Limb (tissue), 2 donors: Measurements from ENCODE around the gene MALT1.
A peak's percentile ranks its signal among the peaks of the same experiment; 100 is the strongest.
"Not testable (repeated sequence)": the region's sequence is repeated elsewhere in the genome, so short reads cannot be mapped to it uniquely, and the experiment has no call there.

Experiments used
- DNase-seq, 2 donors: peaks; one replicate each; pipeline ENCODE4 v3.0.0-alpha.2; 2016; ENCODE audit errors: extremely low spot score in 2 of 2

Gene MALT1

DNA sequence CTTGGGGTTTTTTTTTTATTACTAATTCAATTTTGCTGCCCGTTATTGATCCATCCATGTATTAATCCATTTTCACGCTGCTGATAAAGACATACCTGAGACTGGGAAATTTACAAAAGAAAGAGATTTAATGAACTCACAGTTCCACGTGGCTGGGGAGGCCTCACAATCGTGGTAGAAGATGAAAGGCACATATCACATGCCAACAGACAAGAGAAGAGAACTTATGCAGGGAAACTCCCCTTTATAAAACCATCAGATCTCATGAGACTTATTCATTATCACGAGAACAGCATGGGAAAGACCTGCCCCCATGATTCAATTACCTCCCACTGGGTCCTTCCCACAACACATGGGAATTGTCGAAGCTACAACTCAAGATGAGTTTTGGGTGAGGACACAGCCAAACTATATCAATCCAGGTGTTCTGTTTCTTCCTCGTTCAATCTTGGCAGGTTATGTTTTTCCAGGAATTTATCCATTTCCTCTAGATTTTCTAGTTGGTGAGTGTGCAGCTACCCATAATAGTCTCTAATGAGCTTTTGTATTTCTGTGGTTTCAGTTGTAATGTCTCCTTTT is 18.0 kb upstream of the MALT1 start:
- not testable (repeated sequence) for DNase-seq

DNA sequence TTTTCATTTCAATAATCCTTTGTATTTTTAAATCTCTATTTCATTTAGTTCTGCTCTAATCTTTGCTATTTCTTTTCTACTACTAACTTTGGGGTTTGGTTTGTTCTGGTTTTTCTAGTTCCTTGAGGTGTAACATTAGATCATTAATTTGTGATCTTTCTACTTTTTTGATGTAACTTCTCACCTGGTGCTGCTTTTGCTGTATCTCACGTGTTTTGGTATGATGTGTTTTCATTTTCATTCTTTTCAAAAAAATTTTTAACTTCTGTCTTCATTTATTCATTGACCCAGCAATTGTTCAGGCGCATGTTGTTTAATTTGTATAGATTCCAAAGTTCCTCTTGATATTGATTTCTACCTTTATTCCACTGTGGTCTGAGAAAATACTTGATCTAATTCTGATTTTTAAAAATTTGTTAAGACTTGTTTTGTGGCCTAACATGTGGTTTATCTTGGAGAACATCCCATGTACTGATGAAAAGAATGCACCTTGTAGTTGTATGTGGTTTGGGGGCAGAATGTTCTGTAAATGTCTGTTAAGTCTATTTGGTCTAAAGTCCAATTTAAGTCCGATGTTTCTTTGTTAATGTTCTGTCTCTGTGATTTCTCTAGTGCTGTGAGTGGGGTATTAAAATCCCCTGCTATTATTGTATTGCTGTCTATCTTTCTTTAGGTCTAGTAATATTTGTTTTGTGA is 17.3 kb upstream of the MALT1 start:
- no peak for DNase-seq

DNA sequence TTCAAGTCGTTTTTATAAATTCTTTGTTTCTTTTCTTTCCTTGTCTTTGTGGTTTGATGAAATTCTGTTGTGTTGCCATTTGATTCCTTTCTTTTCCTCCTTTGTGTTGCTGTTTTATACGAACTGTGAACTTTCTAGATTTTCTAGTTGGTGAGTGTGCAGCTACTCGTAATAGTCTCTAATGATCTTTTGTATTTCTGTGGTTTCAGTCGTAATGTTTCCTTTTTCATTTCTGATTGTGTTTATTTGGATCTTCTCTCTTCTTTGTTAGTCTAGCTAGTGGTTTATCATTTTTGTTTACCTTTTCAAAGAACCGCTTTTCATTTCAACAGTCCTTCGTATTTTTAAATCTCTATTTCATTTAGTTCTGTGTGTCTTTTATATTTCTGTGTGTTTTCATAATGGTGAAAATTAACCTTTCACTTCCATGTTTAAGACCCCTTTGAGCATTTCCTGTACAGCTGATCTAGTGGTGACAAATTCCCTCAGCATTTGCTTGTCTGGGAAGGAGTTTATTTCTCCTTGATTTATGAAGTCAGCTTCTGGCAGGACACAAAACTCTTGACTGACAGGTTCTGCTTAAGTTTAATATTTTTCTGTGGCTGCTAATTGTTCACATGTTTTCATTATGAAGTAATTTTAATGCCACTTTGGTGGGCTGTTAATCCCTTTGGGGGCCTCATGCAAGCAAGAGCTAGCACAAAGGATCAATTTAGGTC is 16.2 kb upstream of the MALT1 start:
- no peak for DNase-seq

DNA sequence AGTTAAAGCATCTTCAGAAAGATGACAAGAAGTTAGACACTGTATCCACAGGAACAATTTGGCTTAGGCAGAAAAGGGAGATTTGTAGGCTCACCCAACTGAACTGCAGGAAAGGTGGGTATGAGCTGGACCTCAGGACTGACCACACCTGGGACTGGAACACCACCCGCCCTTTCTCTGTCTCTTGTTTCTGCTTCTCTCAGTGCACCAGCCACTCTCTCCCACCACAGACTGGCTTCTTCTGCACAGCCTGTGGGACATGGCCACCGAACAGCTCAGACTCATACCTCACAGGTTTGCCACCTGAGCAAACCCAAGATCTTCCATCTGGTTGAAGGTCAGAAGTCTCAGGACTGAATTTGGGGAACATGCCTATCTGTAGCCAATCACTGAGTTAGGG is 14.2 kb upstream of the MALT1 start:
- DNase-seq: no peak

DNA sequence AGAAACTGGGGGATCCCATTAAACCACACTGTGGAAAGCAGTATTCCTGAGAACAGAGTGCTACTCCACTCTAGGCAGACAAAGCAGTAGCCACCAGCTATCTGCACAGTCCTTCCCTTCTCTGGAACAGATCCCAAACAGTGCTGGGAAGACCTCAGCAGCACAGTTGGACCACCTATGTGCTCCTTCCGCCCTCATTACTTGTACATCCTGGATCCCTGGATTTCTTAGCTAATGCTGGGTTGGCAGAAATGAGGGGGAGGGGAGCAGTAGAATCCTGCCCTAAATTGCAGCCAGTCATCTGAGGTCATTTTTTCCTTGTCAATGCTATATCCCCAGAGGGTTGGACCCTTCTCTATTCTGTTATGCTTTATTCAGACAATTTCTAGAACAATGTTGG is 13.8 kb upstream of the MALT1 start:
- no peak for DNase-seq

- no peak for DNase-seq
Observed at GRCh38 chr18:58659691-58660090, 11.6 kb upstream of the MALT1 start.

DNA sequence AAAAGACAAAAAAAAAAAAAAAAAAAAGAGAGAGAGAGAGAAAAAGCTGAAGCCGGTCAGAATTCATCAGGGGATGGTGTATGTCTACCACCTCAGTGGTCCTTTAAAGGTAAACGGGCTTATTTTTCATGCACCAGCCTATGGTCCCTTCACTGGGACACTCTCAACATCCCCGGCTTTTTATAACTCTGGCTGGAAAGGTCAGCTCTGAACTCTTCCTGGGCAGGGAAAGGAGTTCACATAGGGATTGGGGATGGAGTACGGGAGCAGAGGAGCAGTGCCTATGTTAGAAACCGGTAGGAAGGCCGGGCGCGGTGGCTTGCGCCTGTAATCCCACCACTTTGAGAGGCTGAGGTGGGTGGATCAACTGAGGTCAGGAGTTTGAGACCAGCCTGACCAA is 10.3 kb upstream of the MALT1 start:
- DNase-seq: no peak

- DNase-seq: no peak
Observed at GRCh38 chr18:58661423-58661822, 9.8 kb upstream of the MALT1 start.

DNA sequence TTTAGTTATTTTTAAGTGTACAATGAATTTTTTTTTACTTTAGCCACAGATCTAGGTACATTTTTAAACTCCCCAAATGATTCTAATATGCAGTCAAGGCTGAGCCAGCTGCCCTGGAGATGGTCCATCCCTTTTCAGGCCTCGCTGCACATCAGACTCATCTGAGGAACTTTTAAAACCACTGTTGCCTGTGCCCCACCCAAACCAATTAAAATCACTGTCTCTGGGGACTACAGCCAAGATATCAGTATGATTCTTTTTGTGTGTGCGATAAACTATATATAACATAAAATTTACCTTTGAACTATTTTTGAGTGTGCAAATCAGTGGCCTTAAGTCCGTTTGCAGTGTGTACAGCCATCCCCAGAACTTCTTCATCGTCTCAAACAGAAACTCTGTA is 9.1 kb upstream of the MALT1 start:
- DNase-seq: no peak

DNA sequence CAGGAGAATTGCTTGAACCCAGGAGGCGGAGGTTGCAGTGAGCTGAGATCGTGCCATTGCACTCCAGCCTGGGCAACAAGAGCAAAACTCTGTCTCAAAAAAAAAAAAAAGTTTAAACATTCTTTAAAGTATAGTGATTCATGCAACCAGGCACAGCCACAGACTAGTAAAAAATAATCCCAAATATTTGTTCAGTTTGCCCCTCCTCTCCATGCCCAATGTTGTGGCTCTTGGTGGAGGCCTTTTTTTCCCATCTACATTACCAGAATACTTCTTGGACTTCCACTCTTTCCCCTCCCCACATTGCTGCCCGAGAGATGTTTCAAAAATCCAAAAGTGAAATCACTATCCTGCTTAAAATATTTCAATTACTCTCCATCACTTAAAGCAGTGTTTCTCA is 5.1 kb upstream of the MALT1 start:
- DNase-seq: no peak

DNA sequence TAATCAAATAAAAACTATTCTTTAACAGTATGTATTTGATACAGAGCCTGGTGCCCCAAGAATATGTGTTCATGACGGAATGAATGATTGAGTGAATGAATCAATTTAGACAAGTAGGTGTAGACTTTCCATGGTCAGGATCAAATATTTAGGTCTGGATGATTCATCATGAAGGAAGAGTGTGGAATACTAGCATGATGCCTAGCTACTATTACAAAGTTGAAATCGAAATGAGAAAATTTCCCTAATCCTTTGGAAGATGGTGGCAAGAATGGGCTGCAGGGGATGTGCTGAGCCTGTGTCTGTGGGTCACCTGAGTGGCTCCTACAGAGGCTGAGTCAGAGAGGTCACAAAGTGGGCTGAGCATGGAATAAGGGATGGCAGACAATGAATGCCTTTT is 3.1 kb upstream of the MALT1 start:
- DNase-seq: no peak

- DNase-seq: no peak
Observed at GRCh38 chr18:58668897-58669296, 2.4 kb upstream of the MALT1 start.

DNA sequence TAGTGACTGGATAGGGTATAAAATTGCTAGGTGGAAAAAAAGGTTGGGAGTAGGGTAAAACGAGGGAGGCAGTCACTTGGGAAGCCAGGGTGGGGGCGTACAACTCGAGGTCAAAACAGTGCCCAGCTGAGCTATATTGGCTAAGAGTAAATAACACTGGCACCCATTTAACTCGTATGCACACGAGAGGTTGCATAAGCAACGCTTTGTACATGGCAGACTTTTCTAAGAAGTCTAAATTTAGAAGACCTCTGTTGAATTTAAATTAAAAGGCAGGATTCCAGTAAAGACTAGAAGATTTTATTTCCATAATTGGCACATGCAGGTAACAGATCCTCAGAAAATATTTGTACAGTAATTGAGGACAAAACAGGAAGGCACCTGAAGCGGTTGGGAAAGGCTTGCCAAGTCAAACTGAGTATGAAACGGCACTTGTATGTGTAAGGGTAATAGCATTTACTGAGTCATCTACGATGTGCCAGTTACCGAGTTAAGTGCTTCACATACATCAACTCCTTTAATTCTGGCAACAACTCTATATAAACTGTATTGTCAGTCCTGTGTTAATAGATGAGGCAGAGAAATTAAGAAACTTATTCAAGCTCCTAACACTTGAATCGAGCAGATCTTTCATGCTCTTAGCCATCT is 1.4 kb upstream of the MALT1 start:
- no peak for DNase-seq

- DNase-seq: no peak
Observed at GRCh38 chr18:58670404-58671110, 708 bp upstream of the MALT1 start.

DNA sequence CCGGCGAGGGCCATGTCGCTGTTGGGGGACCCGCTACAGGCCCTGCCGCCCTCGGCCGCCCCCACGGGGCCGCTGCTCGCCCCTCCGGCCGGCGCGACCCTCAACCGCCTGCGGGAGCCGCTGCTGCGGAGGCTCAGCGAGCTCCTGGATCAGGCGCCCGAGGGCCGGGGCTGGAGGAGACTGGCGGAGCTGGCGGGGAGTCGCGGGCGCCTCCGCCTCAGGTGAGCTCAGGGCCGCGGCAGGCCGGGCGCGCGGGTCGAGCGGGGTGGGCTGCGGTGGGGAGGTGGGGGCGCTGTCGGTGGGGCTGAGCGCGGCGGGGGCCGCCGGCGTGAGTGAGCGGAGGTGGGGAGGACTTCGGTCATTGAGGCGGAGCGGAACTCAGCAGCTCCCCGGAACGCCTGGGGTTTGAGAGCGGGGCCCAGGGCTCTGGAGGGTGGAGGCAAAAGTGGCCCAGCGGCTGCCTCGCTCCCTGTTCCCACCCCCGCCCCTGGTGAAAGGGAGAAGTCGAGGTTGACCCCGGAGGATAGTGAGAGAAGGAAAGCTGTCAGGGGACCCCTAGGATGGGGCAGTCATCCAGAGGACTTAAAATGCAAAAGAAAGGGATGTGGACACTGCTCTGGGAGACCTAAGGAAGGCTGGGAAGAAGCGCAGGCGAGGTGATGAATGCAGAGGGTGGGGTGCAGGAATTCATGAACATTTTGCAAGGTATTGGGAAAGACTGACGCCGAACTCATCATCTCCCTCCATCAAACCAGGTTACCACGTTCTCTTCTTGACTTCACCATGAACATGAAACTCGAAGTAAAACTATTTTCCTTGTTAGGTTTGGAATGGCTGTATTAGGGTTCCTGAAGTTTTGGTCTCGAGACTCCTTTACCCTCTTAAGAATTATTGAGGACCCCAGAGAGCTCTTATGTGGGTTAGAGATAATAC is 633 bp downstream of the MALT1 start:
- DNase-seq: no peak

GRCh38 chr18:58674159-58674558 is 2.9 kb downstream of the MALT1 start:
- no peak for DNase-seq

DNA sequence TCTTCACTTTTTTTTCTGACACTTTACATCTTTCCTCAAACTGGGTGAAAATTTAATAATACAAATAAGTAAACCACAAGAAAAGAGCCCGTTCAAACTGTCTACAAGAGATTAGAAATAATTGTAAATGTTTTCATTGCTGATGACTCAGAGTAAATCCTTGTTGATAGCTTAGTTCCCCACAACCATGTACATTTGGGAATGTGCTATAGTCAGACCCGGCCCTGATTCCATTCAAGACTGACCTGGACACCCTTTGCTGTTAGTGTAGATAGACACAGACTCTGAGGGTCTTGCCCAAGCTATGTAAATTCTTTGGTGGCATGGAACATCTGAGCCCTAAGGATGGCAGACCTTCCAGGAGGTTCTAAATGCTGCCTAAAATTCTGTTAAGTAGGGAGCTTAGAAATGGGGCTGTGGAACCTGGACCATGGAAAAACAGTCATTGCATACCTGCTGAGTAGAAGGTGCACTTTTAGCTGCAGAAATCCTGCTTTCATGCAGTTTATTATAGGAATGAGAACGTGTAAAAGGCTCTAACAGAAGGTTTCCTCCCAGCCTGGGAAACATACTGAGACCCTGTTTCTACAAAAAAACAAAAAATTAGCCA is 3.7 kb downstream of the MALT1 start:
- DNase-seq: no peak

DNA sequence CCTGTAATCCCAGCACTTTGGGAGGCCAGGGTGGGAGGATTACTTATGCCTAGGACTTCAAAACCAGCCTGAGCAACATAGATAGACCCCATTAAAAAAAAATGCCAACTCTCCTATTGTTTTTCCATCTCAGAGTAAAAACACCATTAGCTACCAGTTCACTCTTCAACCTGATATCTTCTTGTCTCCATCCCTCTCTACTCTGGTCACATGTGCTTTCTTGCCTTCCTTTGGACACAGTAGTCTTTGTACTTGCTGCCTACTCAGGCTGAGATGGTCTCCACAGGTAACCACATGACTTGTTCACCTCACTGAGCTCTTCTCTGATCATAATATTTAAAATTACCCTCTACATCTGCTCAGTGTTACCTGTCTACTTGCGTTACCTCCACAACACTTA is 5.0 kb downstream of the MALT1 start:
- no peak for DNase-seq

GRCh38 chr18:58682429-58683069 is 11.3 kb downstream of the MALT1 start:
- DNase-seq: peak; percentile 38 to 52

DNA sequence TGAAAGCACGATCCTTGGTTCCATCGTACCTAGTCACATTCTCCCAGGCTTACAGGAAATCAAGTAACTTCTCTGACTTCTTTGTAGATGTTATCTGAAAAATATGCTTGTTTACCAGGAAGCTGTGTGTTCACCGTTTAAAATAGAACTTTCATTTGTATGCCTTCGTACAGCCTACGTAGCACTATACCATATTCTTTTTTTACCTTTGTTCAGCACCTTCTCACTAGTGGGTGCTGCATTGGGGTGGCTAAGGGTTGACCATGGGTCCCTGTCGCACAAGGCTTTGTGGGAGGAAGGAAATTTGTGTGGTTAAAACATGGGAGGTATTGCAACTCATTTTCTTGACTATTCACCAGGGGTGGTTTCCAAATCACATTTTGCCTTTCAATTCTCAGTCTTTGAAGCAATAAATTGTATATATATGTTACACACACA is 16.6 kb downstream of the MALT1 start:
- no peak for DNase-seq
